Endothelial cell of umbilical vein (primary cell): ENCODE results near the gene TESK2. TPM values are rescaled to one million over a fixed set of nuclear protein-coding genes. Genes with fewer than 3 reads are reported as not detected.
A peak's percentile ranks its signal among the peaks of the same experiment; 100 is the strongest.

Experiments
- BruUV-seq: library from RNA; stranded (reverse); fragments of 400-500 nt; replicated peaks from 2 replicates; lab custom pipeline; 2021; lab: Mats Ljungman, UMichigan
- CTCF ChIA-PET: fragments of 300-600, 350-600 bp; sonication (Branson Sonifier 250); formaldehyde crosslinking; loops from one replicate; lab custom pipeline; 2021; ENCODE audit warnings: antibody characterized with exemption, inconsistent platforms; lab: Charles Lee
- POLR2A ChIA-PET: fragments of 300-600, 350-600 bp; sonication (Branson Sonifier 250); formaldehyde crosslinking; loops from one replicate; lab custom pipeline; 2021; ENCODE audit warnings: antibody characterized with exemption, inconsistent platforms; lab: Charles Lee
- DNase-seq: peaks from one replicate; pipeline ENCODE4 v3.0.0-alpha.2; 2011; ENCODE audit warnings: low read depth, low spot score
- FAIRE-seq: peaks from 2 replicates; lab custom pipeline; 2011; peaks lifted over from hg19 to GRCh38; lab: Jason Lieb, UNC
- H2AFZ ChIP-seq: 2 replicates; pipeline ENCODE4 v1.6.0; 2012; ENCODE audit warnings: low read depth, low read length, control low read depth, inconsistent platforms
- H3K27ac ChIP-seq: 2 replicates; pipeline ENCODE4 v1.5.1; 2011; ENCODE audit warnings: low read depth, mild to moderate bottlenecking, control low read depth, low read length, moderate library complexity; ENCODE audit not compliant: insufficient read depth
- H3K27me3 ChIP-seq, 2 experiments: 2 replicates each; pipeline versions ENCODE4 v1.6.0 to v1.6.1; 2011; ENCODE audit warnings: low read length in 2 of 2, mixed read lengths in 1 of 2; ENCODE audit not compliant: control insufficient read depth in 2 of 2, insufficient read depth in 2 of 2
- H3K36me3 ChIP-seq, 2 experiments: 2 replicates in 1 of 2; 3 replicates in 1 of 2; pipeline ENCODE4 v1.5.1; 2011; ENCODE audit warnings: low read length in 2 of 2, mild to moderate bottlenecking in 1 of 2, moderate library complexity in 1 of 2; ENCODE audit not compliant: control insufficient read depth in 2 of 2, insufficient read depth in 2 of 2; ENCODE audit errors: extremely low read depth in 1 of 2
- H3K4me1 ChIP-seq: 3 replicates; pipeline ENCODE4 v1.5.1; 2011; ENCODE audit warnings: mild to moderate bottlenecking, low read length; ENCODE audit not compliant: control insufficient read depth, insufficient read depth; ENCODE audit errors: extremely low read depth
- H3K4me2 ChIP-seq: 2 replicates; pipeline ENCODE4 v1.6.1; 2011; ENCODE audit warnings: low read length, control low read depth, mixed read lengths; ENCODE audit not compliant: insufficient read depth
- H3K4me3 ChIP-seq, 3 experiments: fragments of 200-600 bp in 1 of 3; sonication (generic), shearing (Covaris generic) in 1 of 3; replicated peaks in 1 of 3; 2 replicates each; pipeline ENCODE4 v1.5.1; 2011 to 2016; ENCODE audit warnings: control low read depth in 3 of 3, low read length in 3 of 3, mild to moderate bottlenecking in 2 of 3, inconsistent platforms in 1 of 3, low read depth in 1 of 3, moderate library complexity in 1 of 3; ENCODE audit not compliant: insufficient read depth in 1 of 3
- H3K79me2 ChIP-seq: 2 replicates; pipeline ENCODE4 v1.6.0; 2012; ENCODE audit warnings: low read length, inconsistent platforms; ENCODE audit not compliant: control insufficient read depth, insufficient read depth
- H3K9ac ChIP-seq: replicated peaks from 2 replicates; pipeline ENCODE3; 2011; ENCODE audit warnings: low read length, control low read depth; ENCODE audit not compliant: insufficient read depth; ENCODE audit errors: extremely low read depth
- H3K9me1 ChIP-seq: replicated peaks from 3 replicates; pipeline ENCODE4 v1.6.0; 2011; ENCODE audit warnings: mild to moderate bottlenecking, low read length; ENCODE audit not compliant: control insufficient read depth, insufficient read depth; ENCODE audit errors: extremely low read depth
- H3K9me3 ChIP-seq: replicated peaks from 2 replicates; pipeline ENCODE4 v1.5.1; 2012; ENCODE audit warnings: low read length, inconsistent platforms; ENCODE audit not compliant: control insufficient read depth, insufficient read depth
- H4K20me1 ChIP-seq: replicated peaks from 2 replicates; pipeline ENCODE3; 2011; ENCODE audit warnings: mild to moderate bottlenecking, low read length; ENCODE audit not compliant: control insufficient read depth, insufficient read depth; ENCODE audit errors: extremely low read depth
- EZH2 ChIP-seq: IDR thresholded peaks from 2 replicates; pipeline ENCODE4 v1.6.1; 2012; ENCODE audit warnings: borderline replicate concordance, low read depth, mild to moderate bottlenecking, moderate library complexity, low read length, inconsistent platforms; ENCODE audit not compliant: severe bottlenecking
- FOS ChIP-seq: IDR thresholded peaks from 2 replicates; pipeline ENCODE4 v1.6.1; 2011; ENCODE audit warnings: mild to moderate bottlenecking, low read length, moderate library complexity, borderline replicate concordance; ENCODE audit not compliant: insufficient read depth
- GATA2 ChIP-seq: IDR thresholded peaks from 2 replicates; pipeline ENCODE4 v1.7.0; 2011; ENCODE audit warnings: low read depth, mild to moderate bottlenecking, moderate library complexity, mixed read lengths, low read length; ENCODE audit not compliant: insufficient read length, insufficient read depth
- JUN ChIP-seq: IDR thresholded peaks from 2 replicates; pipeline ENCODE4 v1.6.1; 2011; ENCODE audit warnings: borderline replicate concordance, low read depth; ENCODE audit not compliant: insufficient read length, insufficient read depth
- MYC ChIP-seq: IDR thresholded peaks from one replicate; pipeline ENCODE4 v1.6.1; 2011; ENCODE audit warnings: mild to moderate bottlenecking, low read depth, low read length
- POLR2A ChIP-seq: IDR thresholded peaks from 2 replicates; pipeline ENCODE4 v1.6.1; 2012; ENCODE audit warnings: low read depth, mild to moderate bottlenecking, control low read depth, low read length
- POLR2AphosphoS5 ChIP-seq: IDR thresholded peaks from 2 replicates; pipeline ENCODE4 v1.6.1; 2012; ENCODE audit warnings: low read depth, mild to moderate bottlenecking, control low read depth, low read length, moderate library complexity; ENCODE audit not compliant: insufficient read depth
- dilution Hi-C: fragments of 300-500 bp; cut with MboI; formaldehyde crosslinking; loops from one replicate; pipeline ENCODE4 v1.15.0; 2019; ENCODE audit warnings: low sequenced_read_pairs; ENCODE audit not compliant: extremely low pct_ligation_motif_present
- intact Hi-C: fragments of 100-400 bp; cut with micrococcal nuclease; formaldehyde crosslinking; loops from one replicate; pipeline ENCODE4 v1.10.0; 2022
- polyA plus RNA-seq, 4 experiments: library from polyadenylated mRNA; depleted of rRNA in 3 of 4; stranded (reverse) in 3 of 4; unstranded in 1 of 4; fragments of >200 nt; gene quantifications; 2 replicates each; pipeline versions ENCODE4 v1.2.1 to v1.2.3, GENCODE V29; 2011 to 2012; ENCODE audit warnings: missing spikeins in 1 of 4
- total RNA-seq: library from RNA; stranded (reverse); gene quantifications from 2 replicates; pipeline ENCODE4 v1.2.3, GENCODE V29; 2021
- TF ChIP-seq, protein P1 (sequence below): IDR thresholded peaks from 2 replicates; pipeline ENCODE4 v1.6.1; 2011; ENCODE audit not compliant: insufficient read depth, insufficient read length
- TF ChIP-seq, protein P2 (sequence below), 2 donors: IDR thresholded peaks; 1 replicate in 1 of 2; 2 replicates in 1 of 2; pipeline ENCODE4 v1.5.1; 2011; ENCODE audit warnings: low read length in 2 of 2, mild to moderate bottlenecking in 2 of 2, moderate library complexity in 2 of 2, control low read depth in 1 of 2, inconsistent platforms in 1 of 2, low read depth in 1 of 2; ENCODE audit not compliant: insufficient read depth in 1 of 2; ENCODE audit errors: extremely low read depth in 1 of 2

Gene TESK2
- total and polyA plus RNA-seq, 2 donors (not counting 3 experiments of a cell fraction or from before 2014, with no cell fraction given): 2.1 to 2.6 TPM

DNA sequence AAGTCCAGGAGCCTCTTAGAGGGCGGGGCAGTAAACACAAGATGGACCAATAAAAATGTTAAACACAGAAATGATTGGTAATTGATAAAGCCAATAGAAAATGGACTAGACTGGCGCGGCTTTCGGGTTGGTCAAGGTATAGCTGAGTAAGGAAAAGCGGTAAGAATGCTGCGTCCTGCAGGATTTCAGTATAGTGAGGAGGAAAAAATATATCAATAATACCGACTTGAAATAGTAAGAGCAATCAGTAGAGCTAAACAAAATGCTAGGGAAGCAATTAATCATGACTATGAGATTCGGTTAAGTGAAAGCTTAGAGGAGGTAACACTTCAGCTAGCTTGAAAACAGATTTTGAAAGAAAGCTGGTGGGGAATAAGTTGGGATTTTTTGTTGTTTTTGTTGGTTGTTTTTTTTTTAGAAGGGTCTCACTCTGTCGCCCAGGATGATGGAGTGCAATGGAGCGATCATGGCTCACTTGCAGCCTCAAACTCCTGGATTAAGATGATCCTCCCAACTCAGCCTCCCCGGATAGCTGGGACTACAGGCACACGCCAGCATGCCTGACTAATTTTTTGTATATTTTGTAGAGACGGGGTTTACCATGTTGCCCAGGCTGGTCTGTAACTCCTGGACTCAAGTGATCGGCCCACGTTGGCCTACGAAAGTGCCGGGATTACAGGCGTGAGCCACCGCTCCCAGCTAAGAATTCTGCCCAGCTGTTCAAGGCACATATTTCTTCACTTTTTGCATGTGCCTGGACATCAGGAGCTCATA lies 711 bp upstream of the TESK2 start:
- CTCF ChIA-PET: interaction anchor here (0.9 to 9.8 kb wide), 16 partner anchors 14 to 655 kb away, joined by 3 to 457 read pairs (median 8); partner anchors contain the start of genes HECTD3, MUTYH, PRDX1 and TOE1
- DNase-seq (no peak), FAIRE-seq (no peak)
- TF ChIP-seq GATA2: no peak
- TF ChIP-seq, protein P1, sequence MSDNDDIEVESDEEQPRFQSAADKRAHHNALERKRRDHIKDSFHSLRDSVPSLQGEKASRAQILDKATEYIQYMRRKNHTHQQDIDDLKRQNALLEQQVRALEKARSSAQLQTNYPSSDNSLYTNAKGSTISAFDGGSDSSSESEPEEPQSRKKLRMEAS: no peak
- TF ChIP-seq MYC: no peak
- no peak for TF ChIP-seq POLR2A
- TF ChIP-seq JUN: no peak
- no peak for TF ChIP-seq EZH2
- TF ChIP-seq, protein P2, sequence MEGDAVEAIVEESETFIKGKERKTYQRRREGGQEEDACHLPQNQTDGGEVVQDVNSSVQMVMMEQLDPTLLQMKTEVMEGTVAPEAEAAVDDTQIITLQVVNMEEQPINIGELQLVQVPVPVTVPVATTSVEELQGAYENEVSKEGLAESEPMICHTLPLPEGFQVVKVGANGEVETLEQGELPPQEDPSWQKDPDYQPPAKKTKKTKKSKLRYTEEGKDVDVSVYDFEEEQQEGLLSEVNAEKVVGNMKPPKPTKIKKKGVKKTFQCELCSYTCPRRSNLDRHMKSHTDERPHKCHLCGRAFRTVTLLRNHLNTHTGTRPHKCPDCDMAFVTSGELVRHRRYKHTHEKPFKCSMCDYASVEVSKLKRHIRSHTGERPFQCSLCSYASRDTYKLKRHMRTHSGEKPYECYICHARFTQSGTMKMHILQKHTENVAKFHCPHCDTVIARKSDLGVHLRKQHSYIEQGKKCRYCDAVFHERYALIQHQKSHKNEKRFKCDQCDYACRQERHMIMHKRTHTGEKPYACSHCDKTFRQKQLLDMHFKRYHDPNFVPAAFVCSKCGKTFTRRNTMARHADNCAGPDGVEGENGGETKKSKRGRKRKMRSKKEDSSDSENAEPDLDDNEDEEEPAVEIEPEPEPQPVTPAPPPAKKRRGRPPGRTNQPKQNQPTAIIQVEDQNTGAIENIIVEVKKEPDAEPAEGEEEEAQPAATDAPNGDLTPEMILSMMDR (IDR thresholded peaks at IDR 0.05; ENCODE audit: extremely low read depth in 1 of 2, insufficient read depth in 1 of 2, low read depth in 1 of 2, low read length in 2 of 2): no peak
- no peak for TF ChIP-seq FOS
- TF ChIP-seq POLR2AphosphoS5: no peak
- intact Hi-C loops (loop anchor here (1.0 to 10.0 kb wide), 5 partner anchors 9 to 657 kb away; partner anchors contain the start of genes CCDC163, MMACHC, MUTYH and TOE1), dilution Hi-C loops (loop anchor here (25.0 kb wide), 1 partner anchor 129 kb away; no protein-coding TSS in a partner anchor)
- Histone ChIP-seq H3K9me3 (no peaks in the 10 kb centered on the region), H2AFZ (peak overlapping the region; percentile 67), H3K27ac (no peak overlapping the region), H4K20me1 (no peaks in the 10 kb centered on the region), H3K9me1 (no peaks in the 10 kb centered on the region), H3K4me3 (peak overlapping the region; percentile 8 to 56 (median 53)), H3K9ac (no peak overlapping the region), H3K79me2 (no peaks in the 10 kb centered on the region), H3K4me1 (peaks cover 6% of the 10 kb centered on the region), H3K4me2 (peak overlapping the region; percentile 72), H3K27me3 (peaks cover 8 to 10% of the 10 kb centered on the region in 2 experiments), H3K36me3 (no peaks in the 10 kb centered on the region)
- POLR2A ChIA-PET: interaction anchor here (0.6 to 4.3 kb wide), 7 partner anchors 8 to 479 kb away, joined by 3 to 28 read pairs (median 4); partner anchors contain the start of genes CCDC163, MMACHC, MUTYH and PRDX1
- no TSS peak for BruUV-seq
